ENCODE results near the gene OSTN.
"Not testable (repeated sequence)": the region's sequence is repeated elsewhere in the genome, so short reads cannot be mapped to it uniquely, and the experiment has no call there.

OSTN gene

GRCh38 chr3:191235331-191236314, 36.6 kb downstream of the OSTN start:
- DNase-seq, result no peak

- no peak for DNase-seq
Observed at GRCh38 chr3:191236646-191237045, 37.6 kb downstream of the OSTN start.

GRCh38 chr3:191237047-191237882, 38.2 kb downstream of the OSTN start:
- no peak for DNase-seq

GRCh38 chr3:191238321-191238817, 39.3 kb downstream of the OSTN start:
- DNase-seq, result no peak

- no peak for DNase-seq
Observed at GRCh38 chr3:191239407-191240031, 40.5 kb downstream of the OSTN start.

GRCh38 chr3:191240486-191240885, 41.4 kb downstream of the OSTN start:
- DNase-seq, result no peak

- no peak for DNase-seq
Observed at GRCh38 chr3:191244242-191244867, 45.3 kb downstream of the OSTN start.

GRCh38 chr3:191246034-191246433, 47.0 kb downstream of the OSTN start:
- DNase-seq, result not testable (repeated sequence)

GRCh38 chr3:191246630-191247029, 47.6 kb downstream of the OSTN start:
- DNase-seq, result no peak

GRCh38 chr3:191253089-191253799, 54.2 kb downstream of the OSTN start:
- no peak for DNase-seq

- no peak for DNase-seq
Observed at GRCh38 chr3:191254098-191254873, 55.2 kb downstream of the OSTN start.

GRCh38 chr3:191255156-191255555, 56.1 kb downstream of the OSTN start:
- no peak for DNase-seq

GRCh38 chr3:191256405-191256804, 57.4 kb downstream of the OSTN start:
- DNase-seq, result no peak

GRCh38 chr3:191257286-191257685, 58.2 kb downstream of the OSTN start:
- DNase-seq, result no peak

GRCh38 chr3:191259486-191259885, 60.4 kb downstream of the OSTN start:
- no peak for DNase-seq

GRCh38 chr3:191260431-191261303, 61.6 kb downstream of the OSTN start:
- DNase-seq, result no peak

GRCh38 chr3:191261304-191261638, 62.2 kb downstream of the OSTN start:
- no peak for DNase-seq

GRCh38 chr3:191262650-191263049, 63.6 kb downstream of the OSTN start:
- no peak for DNase-seq

- no peak for DNase-seq
Observed at GRCh38 chr3:191263365-191263764, 64.3 kb downstream of the OSTN start.

GRCh38 chr3:191263850-191264249, 64.8 kb downstream of the OSTN start:
- DNase-seq, result no peak

Data from NCI-H510A (cell line).